IMR-90 (cell line): ENCODE measurements around the gene CAND2.

ENCODE experiments used
- CEBPB ChIP-seq: IDR thresholded peaks from 2 replicates; pipeline ENCODE4 v1.6.1; 2012; ENCODE audit warnings: low read depth, low read length, improper control_type of control experiment
- CTCF ChIP-seq: conservative IDR thresholded peaks from 2 replicates; pipeline ENCODE4 v1.5.1; 2012; ENCODE audit warnings: mild to moderate bottlenecking, low read depth, low read length, improper control_type of control experiment
- FOS ChIP-seq: fragments of 150-350 bp; IDR thresholded peaks from 2 replicates; pipeline ENCODE4 v1.6.1; 2016; ENCODE audit warnings: low read depth, low read length
- MAFK ChIP-seq: IDR thresholded peaks from 2 replicates; pipeline ENCODE4 v1.6.1; 2012; ENCODE audit warnings: low read depth, low read length, improper control_type of control experiment
- MAZ ChIP-seq: IDR thresholded peaks from 2 replicates; pipeline ENCODE4 v1.6.1; 2012; ENCODE audit warnings: low read depth, mild to moderate bottlenecking, low read length, improper control_type of control experiment, moderate library complexity, borderline replicate concordance
- MXI1 ChIP-seq: IDR thresholded peaks from 2 replicates; pipeline ENCODE4 v1.6.1; 2012; ENCODE audit warnings: low read depth, mild to moderate bottlenecking, low read length, moderate library complexity, borderline replicate concordance
- POLR2A ChIP-seq: IDR thresholded peaks from 2 replicates; pipeline ENCODE4 v1.6.1; 2012; ENCODE audit warnings: mild to moderate bottlenecking, low read depth, low read length
- RAD21 ChIP-seq: IDR thresholded peaks from 2 replicates; pipeline ENCODE4 v1.6.1; 2012; ENCODE audit warnings: low read length, improper control_type of control experiment
- RCOR1 ChIP-seq: IDR thresholded peaks from 2 replicates; pipeline ENCODE4 v1.6.1; 2012; ENCODE audit warnings: mild to moderate bottlenecking, low read length, improper control_type of control experiment; ENCODE audit not compliant: insufficient replicate concordance
- SMC3 ChIP-seq: fragments of 150-350 bp; IDR thresholded peaks from 2 replicates; pipeline ENCODE4 v1.6.1; 2016; ENCODE audit warnings: low read depth, mild to moderate bottlenecking, antibody characterized with exemption, low read length, moderate library complexity
- USF2 ChIP-seq: fragments of 150-350 bp; IDR thresholded peaks from 2 replicates; pipeline ENCODE4 v1.6.1; 2017; ENCODE audit warnings: mild to moderate bottlenecking, antibody characterized with exemption, low read length, low read depth
- TF ChIP-seq, protein P1 (sequence below): fragments of 150-350 bp; IDR thresholded peaks from 2 replicates; pipeline ENCODE4 v1.6.1; 2016; ENCODE audit warnings: low read depth, mild to moderate bottlenecking, low read length, moderate library complexity, borderline replicate concordance

GRCh38 chr3:12825156-12825555 is 28.7 kb downstream of the CAND2 start:
- TF ChIP-seq SMC3 (no peak), CTCF (no peak), USF2 (no peak), POLR2A (no peak), CEBPB (no peak), MXI1 (no peak), MAZ (no peak), RCOR1 (no peak), MAFK (no peak), FOS (no peak), RAD21 (no peak)
- TF ChIP-seq, protein P1, sequence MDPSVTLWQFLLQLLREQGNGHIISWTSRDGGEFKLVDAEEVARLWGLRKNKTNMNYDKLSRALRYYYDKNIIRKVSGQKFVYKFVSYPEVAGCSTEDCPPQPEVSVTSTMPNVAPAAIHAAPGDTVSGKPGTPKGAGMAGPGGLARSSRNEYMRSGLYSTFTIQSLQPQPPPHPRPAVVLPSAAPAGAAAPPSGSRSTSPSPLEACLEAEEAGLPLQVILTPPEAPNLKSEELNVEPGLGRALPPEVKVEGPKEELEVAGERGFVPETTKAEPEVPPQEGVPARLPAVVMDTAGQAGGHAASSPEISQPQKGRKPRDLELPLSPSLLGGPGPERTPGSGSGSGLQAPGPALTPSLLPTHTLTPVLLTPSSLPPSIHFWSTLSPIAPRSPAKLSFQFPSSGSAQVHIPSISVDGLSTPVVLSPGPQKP, result no peak
